ENCODE measurements around the gene UNC93A.
"Not testable (repeated sequence)": the region's sequence is repeated elsewhere in the genome, so short reads cannot be mapped to it uniquely, and the experiment has no call there.

UNC93A gene

DNA sequence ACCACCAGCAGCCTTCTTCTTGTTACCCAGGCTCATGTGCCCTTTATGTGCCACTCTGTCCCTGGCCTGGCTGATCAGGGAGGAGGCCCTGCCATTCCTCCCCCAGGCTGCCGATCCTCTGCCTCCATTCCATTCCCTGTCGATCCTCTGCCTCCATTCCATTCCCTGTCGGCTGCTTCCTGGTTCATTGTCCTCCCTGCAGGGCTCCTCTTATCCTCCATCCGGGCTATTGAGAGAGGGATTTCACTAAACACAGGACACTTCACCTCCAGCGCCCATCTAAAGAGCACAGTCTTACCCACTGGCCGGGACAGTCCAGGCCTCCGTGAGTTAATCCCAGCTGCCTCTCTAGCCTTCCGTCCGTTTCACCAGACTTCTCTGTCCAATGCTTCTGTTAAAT, 26.1 kb downstream of the UNC93A start:
- no peak for TF ChIP-seq CTCF (IDR thresholded peaks at IDR 0.05)
- Histone ChIP-seq H3K36me3 (no peaks in the 10 kb centered on the region), H3K27me3 (peaks cover 6% of the 10 kb centered on the region), H3K4me1 (ENCODE audit: control insufficient read depth in 1 of 2, insufficient read depth in 1 of 2, low read depth in 1 of 2, low read length in 1 of 2) (no peaks in the 10 kb centered on the region), H3K4me3 (ENCODE audit: low read depth in 1 of 2, low read length in 1 of 2) (no peak overlapping the region), H3K27ac (no peak overlapping the region), H3K9me3 (no peaks in the 10 kb centered on the region)

- H3K27ac ChIP-seq; H3K27me3 ChIP-seq; H3K4me3 ChIP-seq (ENCODE audit: low read depth in 1 of 2, low read length in 1 of 2); H3K4me1 ChIP-seq (ENCODE audit: control insufficient read depth in 1 of 2, insufficient read depth in 1 of 2, low read depth in 1 of 2, low read length in 1 of 2); H3K36me3 ChIP-seq; H3K9me3 ChIP-seq: not testable (repeated sequence)
Measured at GRCh38 chr6:167318354-167318753, 27.2 kb downstream of the UNC93A start.

- H3K36me3 ChIP-seq; H3K4me1 ChIP-seq (ENCODE audit: control insufficient read depth in 1 of 2, insufficient read depth in 1 of 2, low read depth in 1 of 2, low read length in 1 of 2); H3K27ac ChIP-seq; H3K27me3 ChIP-seq; H3K9me3 ChIP-seq; H3K4me3 ChIP-seq (ENCODE audit: low read depth in 1 of 2, low read length in 1 of 2): not testable (repeated sequence)
Measured at GRCh38 chr6:167318856-167319255, 27.7 kb downstream of the UNC93A start.

GRCh38 chr6:167319856-167320753, 29.0 kb downstream of the UNC93A start:
- H3K4me3 ChIP-seq (ENCODE audit: low read depth in 1 of 2, low read length in 1 of 2); H3K27ac ChIP-seq; H3K9me3 ChIP-seq; H3K36me3 ChIP-seq; H3K4me1 ChIP-seq (ENCODE audit: control insufficient read depth in 1 of 2, insufficient read depth in 1 of 2, low read depth in 1 of 2, low read length in 1 of 2); H3K27me3 ChIP-seq: not testable (repeated sequence)

- H3K9me3 ChIP-seq; H3K36me3 ChIP-seq; H3K27ac ChIP-seq; H3K4me1 ChIP-seq (ENCODE audit: control insufficient read depth in 1 of 2, insufficient read depth in 1 of 2, low read depth in 1 of 2, low read length in 1 of 2); H3K27me3 ChIP-seq; H3K4me3 ChIP-seq (ENCODE audit: low read depth in 1 of 2, low read length in 1 of 2): not testable (repeated sequence)
Measured at GRCh38 chr6:167320754-167321056, 29.6 kb downstream of the UNC93A start.

- not testable (repeated sequence) for H3K36me3 ChIP-seq; H3K27ac ChIP-seq; H3K27me3 ChIP-seq; H3K9me3 ChIP-seq; H3K4me1 ChIP-seq (ENCODE audit: control insufficient read depth in 1 of 2, insufficient read depth in 1 of 2, low read depth in 1 of 2, low read length in 1 of 2); H3K4me3 ChIP-seq (ENCODE audit: low read depth in 1 of 2, low read length in 1 of 2)
Measured at GRCh38 chr6:167321185-167321584, 30.1 kb downstream of the UNC93A start.

DNA sequence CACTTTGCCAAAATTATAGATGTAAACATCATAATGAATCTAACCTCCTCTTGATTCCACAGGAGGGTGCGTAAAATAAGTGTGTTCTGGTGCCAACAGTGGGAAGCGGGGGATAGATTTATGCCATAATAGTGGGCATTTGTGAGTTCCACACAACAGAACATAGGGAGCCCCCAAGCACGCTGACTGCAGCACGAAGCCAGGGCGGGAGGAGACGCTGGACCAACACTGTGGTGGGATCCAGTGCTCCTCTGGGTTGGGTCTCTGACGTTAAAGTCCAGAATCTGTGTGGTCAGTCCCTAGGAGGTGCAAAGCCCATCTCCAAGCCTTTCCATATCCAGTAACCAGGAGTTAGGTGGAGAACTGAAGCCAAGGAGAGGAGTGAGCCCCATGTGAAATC, 32.0 kb downstream of the UNC93A start:
- H3K27ac ChIP-seq, result no peak overlapping the region
- H3K4me3 ChIP-seq (ENCODE audit: low read depth in 1 of 2, low read length in 1 of 2), result no peak overlapping the region
- H3K36me3 ChIP-seq, result no peaks in the 10 kb centered on the region
- no peaks in the 10 kb centered on the region for H3K4me1 ChIP-seq (ENCODE audit: control insufficient read depth in 1 of 2, insufficient read depth in 1 of 2, low read depth in 1 of 2, low read length in 1 of 2)
- H3K9me3 ChIP-seq, result no peaks in the 10 kb centered on the region
- no peaks in the 10 kb centered on the region for H3K27me3 ChIP-seq
- no peak for TF ChIP-seq CTCF (IDR thresholded peaks at IDR 0.05)

- Histone ChIP-seq H3K4me1 (ENCODE audit: control insufficient read depth in 1 of 2, insufficient read depth in 1 of 2, low read depth in 1 of 2, low read length in 1 of 2) (no peaks in the 10 kb centered on the region), H3K9me3 (no peaks in the 10 kb centered on the region), H3K4me3 (ENCODE audit: low read depth in 1 of 2, low read length in 1 of 2) (no peak overlapping the region), H3K27me3 (no peaks in the 10 kb centered on the region), H3K27ac (no peak overlapping the region), H3K36me3 (no peaks in the 10 kb centered on the region)
- no peak for TF ChIP-seq CTCF (IDR thresholded peaks at IDR 0.05)
Measured at GRCh38 chr6:167324111-167324510, 33.0 kb downstream of the UNC93A start.
